H1 (cell line): ENCODE data around the gene RTN4.

Experiments
- EZH2 ChIP-seq: fragments of 200-600 bp; sonication (generic); IDR thresholded peaks from 2 replicates; pipeline ENCODE4 v1.7.1; 2012; ENCODE audit warnings: low read depth, mild to moderate bottlenecking, moderate library complexity, low read length, inconsistent platforms; ENCODE audit not compliant: severe bottlenecking
- HDAC6 ChIP-seq: IDR thresholded peaks from one replicate; pipeline ENCODE4 v1.7.1; 2012; ENCODE audit warnings: low read depth, mild to moderate bottlenecking, inconsistent platforms, low read length, moderate library complexity
- MAFK ChIP-seq: IDR thresholded peaks from 2 replicates; pipeline ENCODE4 v1.6.1; 2012; ENCODE audit warnings: low read depth, mild to moderate bottlenecking, improper control_type of control experiment, low read length
- POLR2A ChIP-seq, 2 experiments: IDR thresholded peaks; 1 replicate in 1 of 2; 2 replicates in 1 of 2; pipeline ENCODE4 v1.6.1; 2011; ENCODE audit warnings: low read depth in 2 of 2, low read length in 2 of 2, mild to moderate bottlenecking in 2 of 2; ENCODE audit errors: control extremely low read depth in 1 of 2
- POLR2AphosphoS5 ChIP-seq: IDR thresholded peaks from 2 replicates; pipeline ENCODE4 v1.6.1; 2011; ENCODE audit warnings: low read depth, low read length
- RXRA ChIP-seq: IDR thresholded peaks from 2 replicates; pipeline ENCODE4 v1.6.1; 2011; ENCODE audit warnings: low read depth, mild to moderate bottlenecking, low read length, moderate library complexity; ENCODE audit not compliant: insufficient read depth
- TF ChIP-seq, protein P1 (sequence below), 3 experiments: IDR thresholded peaks; 1 replicate in 2 of 3; 2 replicates in 1 of 3; pipeline versions ENCODE4 v1.5.1 to v1.6.1; 2011; ENCODE audit warnings: low read length in 3 of 3, mild to moderate bottlenecking in 3 of 3, inconsistent platforms in 2 of 3, low read depth in 1 of 3, moderate library complexity in 1 of 3; ENCODE audit not compliant: insufficient read depth in 1 of 3; ENCODE audit errors: control extremely low read depth in 1 of 3

GRCh38 chr2:55059793-55060192 is 9.5 kb upstream of the RTN4 start:
- TF ChIP-seq, protein P1, sequence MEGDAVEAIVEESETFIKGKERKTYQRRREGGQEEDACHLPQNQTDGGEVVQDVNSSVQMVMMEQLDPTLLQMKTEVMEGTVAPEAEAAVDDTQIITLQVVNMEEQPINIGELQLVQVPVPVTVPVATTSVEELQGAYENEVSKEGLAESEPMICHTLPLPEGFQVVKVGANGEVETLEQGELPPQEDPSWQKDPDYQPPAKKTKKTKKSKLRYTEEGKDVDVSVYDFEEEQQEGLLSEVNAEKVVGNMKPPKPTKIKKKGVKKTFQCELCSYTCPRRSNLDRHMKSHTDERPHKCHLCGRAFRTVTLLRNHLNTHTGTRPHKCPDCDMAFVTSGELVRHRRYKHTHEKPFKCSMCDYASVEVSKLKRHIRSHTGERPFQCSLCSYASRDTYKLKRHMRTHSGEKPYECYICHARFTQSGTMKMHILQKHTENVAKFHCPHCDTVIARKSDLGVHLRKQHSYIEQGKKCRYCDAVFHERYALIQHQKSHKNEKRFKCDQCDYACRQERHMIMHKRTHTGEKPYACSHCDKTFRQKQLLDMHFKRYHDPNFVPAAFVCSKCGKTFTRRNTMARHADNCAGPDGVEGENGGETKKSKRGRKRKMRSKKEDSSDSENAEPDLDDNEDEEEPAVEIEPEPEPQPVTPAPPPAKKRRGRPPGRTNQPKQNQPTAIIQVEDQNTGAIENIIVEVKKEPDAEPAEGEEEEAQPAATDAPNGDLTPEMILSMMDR (IDR thresholded peaks at IDR 0.05; ENCODE audit: control extremely low read depth in 1 of 3, insufficient read depth in 1 of 3, low read depth in 1 of 3, low read length in 3 of 3): no peak
- no peak for TF ChIP-seq RXRA
- TF ChIP-seq EZH2: no peak
- TF ChIP-seq HDAC6: no peak
- no peak for TF ChIP-seq MAFK
- no peak for TF ChIP-seq POLR2AphosphoS5
- no peak for TF ChIP-seq POLR2A (IDR thresholded peaks at IDR 0.05; ENCODE audit: control extremely low read depth in 1 of 2, low read depth in 2 of 2, low read length in 2 of 2)
